ENCODE measurements around the gene NLRP7.
A peak's percentile ranks its signal among the peaks of the same experiment; 100 is the strongest.
"Not testable (repeated sequence)": the region's sequence is repeated elsewhere in the genome, so short reads cannot be mapped to it uniquely, and the experiment has no call there.

NLRP7 gene

DNA sequence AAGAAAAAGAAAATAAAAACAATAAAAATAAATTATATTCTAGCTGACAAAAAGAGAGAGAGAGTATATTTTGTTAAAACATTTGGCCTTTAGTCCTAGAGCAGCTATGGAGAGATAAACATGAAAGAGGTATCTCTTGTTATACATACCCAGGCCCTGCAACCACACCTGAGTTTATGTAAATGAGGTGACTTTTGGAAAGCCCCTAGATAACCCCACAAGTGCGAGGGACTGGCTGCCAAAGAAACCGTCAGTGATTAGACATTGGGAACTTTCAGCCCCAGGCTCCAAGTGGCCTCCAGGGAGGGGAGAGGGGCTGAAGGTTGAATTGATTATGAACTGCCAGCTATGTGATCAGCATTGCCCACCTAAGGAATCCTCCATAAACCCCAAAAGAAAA lies 2.1 kb upstream of the NLRP7 start:
- TF ChIP-seq JUND (IDR thresholded peaks at IDR 0.05; ENCODE audit: low read depth) = no peak
- in situ Hi-C loops (cut with HindIII; ENCODE audit: low pct_unique_long_range_greater_than_20kb, low sequenced_read_pairs) = no loop called here
- DNase-seq (ENCODE audit: low read depth in 1 of 2, low spot score in 1 of 2) = no peak

DNA sequence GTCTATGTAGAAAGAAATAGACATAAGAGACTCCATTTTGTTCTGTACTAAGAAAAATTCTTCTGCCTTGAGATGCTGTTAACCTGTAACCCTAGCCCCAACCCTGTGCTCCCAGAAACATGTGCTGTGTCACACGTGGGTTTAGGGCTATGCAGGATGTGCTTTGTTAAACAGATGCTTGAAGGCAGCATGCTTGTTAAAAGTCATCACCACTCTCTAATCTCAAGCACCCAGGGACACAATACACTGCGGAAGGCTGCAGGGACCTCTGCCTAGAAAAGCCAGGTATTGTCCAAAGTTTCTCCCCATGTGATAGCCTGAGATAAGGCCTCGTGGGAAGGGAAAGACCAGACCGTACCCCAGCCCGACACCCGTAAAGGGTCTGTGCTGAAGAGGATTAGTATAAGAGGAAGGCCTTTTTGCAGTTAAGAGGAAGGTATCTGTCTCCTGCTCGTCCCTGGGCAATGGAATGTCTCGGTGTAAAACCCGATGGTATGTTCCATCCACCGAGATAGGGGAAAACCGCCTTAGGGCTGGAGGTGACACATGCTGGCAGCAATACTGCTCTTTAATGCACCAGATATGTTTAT lies 3.5 kb downstream of the NLRP7 start:
- not testable (repeated sequence) for DNase-seq (ENCODE audit: low read depth in 1 of 2, low spot score in 1 of 2)

DNA sequence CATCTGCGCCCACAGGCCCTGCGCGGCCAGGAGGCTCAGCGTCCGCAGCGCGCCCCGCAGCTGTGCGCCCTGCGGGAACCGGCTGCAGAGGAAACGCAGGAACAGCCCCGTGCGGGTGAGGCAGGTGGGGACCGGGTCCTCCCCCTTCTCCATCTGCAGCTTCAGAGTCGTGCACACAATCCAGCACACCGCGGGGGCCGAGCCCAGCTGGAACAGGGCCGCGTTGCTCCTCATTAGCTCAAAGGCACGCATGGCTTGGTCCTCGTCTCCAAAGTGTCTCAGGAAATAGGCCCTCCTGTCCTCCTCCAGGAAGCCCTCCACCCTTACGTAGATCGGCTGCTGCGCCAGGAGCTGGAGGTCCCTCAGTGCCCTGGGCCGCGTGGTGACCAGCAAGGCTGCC lies 7.8 kb downstream of the NLRP7 start:
- DNase-seq (ENCODE audit: low read depth in 1 of 2, low spot score in 1 of 2); in situ Hi-C loops (cut with HindIII; ENCODE audit: low pct_unique_long_range_greater_than_20kb, low sequenced_read_pairs): not testable (repeated sequence)

More for the DNA sequence above, 3.5 kb downstream of the NLRP7 start:
- in situ Hi-C loops (cut with HindIII; ENCODE audit: low pct_unique_long_range_greater_than_20kb, low sequenced_read_pairs) = not testable (repeated sequence)

DNA sequence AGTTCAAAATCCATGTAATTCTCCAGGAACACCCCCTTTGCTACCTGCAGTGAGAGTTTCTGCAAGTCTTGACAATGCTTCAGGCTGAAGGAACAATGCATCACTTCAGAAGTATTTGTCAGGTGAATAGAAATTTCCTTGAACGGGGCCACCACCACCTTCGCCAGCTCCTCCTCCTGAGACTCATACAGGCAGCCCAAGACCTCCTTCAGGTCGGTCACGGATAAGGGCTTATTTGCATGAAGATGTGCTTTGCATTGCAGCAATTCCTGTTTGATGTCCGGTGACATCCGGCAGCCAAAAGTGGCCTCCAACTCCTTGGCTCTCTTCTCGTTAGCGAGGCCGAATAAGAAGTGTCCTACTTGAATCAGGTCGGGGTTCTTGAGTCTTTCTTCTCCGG lies 8.4 kb downstream of the NLRP7 start:
- in situ Hi-C loops (cut with HindIII; ENCODE audit: low pct_unique_long_range_greater_than_20kb, low sequenced_read_pairs) = no loop called here

DNA sequence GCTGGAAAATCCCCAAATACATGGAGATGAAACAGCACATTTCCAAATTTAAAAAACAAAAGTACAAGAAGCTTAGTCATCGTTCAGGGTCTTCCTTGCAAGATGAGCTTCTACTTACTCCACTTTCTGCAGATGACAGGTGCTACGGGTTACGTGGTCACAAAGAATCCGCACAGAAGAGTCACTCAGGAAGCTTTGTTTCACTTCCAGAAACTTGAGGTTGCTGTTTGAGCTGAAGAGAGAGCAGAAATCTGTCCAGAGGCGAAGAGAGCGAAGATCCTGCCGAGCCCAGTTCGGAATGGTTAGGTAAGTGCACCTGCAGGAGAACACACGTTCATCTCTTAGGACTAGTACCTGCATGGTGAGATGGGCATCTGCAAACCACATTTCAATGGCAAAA lies 9.4 kb downstream of the NLRP7 start:
- in situ Hi-C loops (cut with HindIII; ENCODE audit: low pct_unique_long_range_greater_than_20kb, low sequenced_read_pairs) = no loop called here
- no peak for TF ChIP-seq JUND (IDR thresholded peaks at IDR 0.05; ENCODE audit: low read depth)
- DNase-seq (ENCODE audit: low read depth in 1 of 2, low spot score in 1 of 2) = no peak

More for the DNA sequence above, 8.4 kb downstream of the NLRP7 start:
- no peak for DNase-seq (ENCODE audit: low read depth in 1 of 2, low spot score in 1 of 2)
- no peak for TF ChIP-seq JUND (IDR thresholded peaks at IDR 0.05; ENCODE audit: low read depth)

DNA sequence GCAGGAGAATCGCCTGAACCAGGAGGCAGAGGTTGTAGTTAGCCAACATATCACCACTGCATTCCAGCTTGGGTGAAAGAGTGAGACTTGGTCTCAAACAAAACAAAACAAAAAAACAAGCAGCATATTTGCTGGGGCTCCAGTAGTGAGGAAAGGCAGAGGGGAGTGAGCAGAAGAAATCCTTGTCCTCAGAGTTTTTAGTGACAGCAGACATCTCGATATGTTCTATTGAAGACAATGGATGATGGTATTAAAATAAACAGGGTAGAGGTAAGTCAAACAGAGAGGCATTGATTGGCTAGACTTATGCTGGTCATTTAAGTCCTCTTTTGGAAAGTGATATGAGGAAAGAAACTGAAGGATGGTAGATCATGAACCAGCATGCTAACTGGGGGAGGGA lies 19.0 kb downstream of the NLRP7 start:
- TF ChIP-seq JUND (IDR thresholded peaks at IDR 0.05; ENCODE audit: low read depth) = no peak
- in situ Hi-C loops (cut with HindIII; ENCODE audit: low pct_unique_long_range_greater_than_20kb, low sequenced_read_pairs) = no loop called here
- peak in 1 of 2 experiments; percentile 15 for DNase-seq (ENCODE audit: low read depth in 1 of 2, low spot score in 1 of 2)

DNA sequence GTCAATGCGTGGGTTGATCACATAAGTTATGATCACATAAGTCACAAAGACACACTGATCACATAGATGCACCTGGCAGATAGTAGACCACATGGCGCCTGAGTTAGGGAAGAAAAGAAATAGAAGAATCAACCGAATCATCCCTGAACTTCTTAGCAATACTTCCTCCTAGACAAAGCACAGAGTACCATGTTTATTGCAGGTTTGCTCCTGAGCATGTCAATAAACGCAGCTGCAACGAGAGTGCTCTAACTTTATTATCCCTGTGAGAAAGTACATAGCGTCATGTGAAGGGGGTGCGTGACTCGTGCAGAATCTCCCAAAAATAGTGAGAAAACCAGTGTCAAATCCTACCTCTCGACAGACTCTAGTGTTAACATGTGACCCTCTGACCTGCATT lies 24.1 kb downstream of the NLRP7 start:
- DNase-seq (ENCODE audit: low read depth in 1 of 2, low spot score in 1 of 2) = no peak
- in situ Hi-C loops (cut with HindIII; ENCODE audit: low pct_unique_long_range_greater_than_20kb, low sequenced_read_pairs) = no loop called here

DNA sequence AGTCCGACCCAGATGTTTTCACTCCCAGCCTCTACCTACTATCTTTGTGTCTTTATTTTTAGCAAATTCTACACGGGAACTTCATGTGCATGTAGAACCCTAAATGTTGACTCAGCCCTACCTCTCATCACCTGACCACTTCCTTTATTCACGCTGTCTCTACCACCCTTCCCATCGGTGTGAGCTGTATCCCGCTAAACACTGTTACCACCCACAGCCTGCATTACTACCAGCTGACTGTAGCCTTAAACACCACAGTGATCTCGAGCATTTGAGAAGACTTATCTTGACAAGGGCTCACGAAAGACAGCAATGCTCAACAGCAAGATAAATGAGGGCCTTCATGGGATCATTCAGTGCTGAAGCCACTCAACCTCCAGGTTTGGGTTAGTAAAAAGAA lies 26.2 kb downstream of the NLRP7 start:
- in situ Hi-C loops (cut with HindIII; ENCODE audit: low pct_unique_long_range_greater_than_20kb, low sequenced_read_pairs) = no loop called here
- DNase-seq (ENCODE audit: low read depth in 1 of 2, low spot score in 1 of 2) = no peak
- TF ChIP-seq JUND (IDR thresholded peaks at IDR 0.05; ENCODE audit: low read depth) = no peak

More for the DNA sequence above, 24.1 kb downstream of the NLRP7 start:
- no peak for TF ChIP-seq JUND (IDR thresholded peaks at IDR 0.05; ENCODE audit: low read depth)

DNA sequence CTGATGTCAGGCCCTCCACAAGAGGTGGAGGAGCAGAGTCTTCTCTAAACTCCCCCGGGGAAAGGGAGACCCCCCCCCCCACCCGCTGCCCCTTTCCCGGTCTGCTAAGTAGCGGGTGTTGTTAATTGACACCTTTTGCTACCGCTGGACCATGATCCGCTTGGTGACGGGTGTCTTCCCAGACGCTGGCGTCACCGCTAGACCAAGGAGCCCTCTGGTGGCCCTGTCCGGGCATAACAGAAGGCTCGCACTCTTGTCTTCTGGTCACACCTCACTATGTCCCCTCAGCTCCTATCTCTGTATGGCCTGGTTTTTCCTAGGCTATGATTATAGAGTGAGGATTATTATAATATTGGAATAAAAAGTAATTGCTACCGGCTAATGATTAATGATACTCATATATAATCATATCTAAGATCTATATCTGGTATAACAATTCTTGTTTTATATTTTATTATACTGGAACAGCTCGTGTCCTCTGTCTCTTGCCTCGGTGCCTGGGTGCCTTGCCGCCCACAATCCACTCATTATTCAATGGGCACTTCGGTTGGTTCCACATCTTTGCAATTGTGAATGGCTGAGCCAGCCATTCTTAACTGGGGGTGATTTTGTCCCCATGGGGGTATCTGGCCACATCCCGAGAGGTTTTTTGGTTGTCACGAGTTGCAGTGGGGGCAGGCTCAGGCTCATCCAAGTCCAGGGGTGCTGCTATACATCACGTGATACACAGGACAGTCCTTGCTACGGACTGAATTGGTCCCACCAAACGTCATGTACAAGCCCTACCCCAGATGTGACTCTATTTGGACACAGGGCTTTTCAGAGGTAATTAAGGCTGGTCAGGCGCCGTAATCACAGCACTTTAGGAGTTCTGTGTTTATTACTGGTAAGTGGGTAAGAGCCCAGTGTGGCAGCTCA lies 27.4 kb downstream of the NLRP7 start:
- in situ Hi-C loops (cut with HindIII; ENCODE audit: low pct_unique_long_range_greater_than_20kb, low sequenced_read_pairs) = not testable (repeated sequence)
- DNase-seq (ENCODE audit: low read depth in 1 of 2, low spot score in 1 of 2) = peak in 1 of 2 experiments; percentile 28

DNA sequence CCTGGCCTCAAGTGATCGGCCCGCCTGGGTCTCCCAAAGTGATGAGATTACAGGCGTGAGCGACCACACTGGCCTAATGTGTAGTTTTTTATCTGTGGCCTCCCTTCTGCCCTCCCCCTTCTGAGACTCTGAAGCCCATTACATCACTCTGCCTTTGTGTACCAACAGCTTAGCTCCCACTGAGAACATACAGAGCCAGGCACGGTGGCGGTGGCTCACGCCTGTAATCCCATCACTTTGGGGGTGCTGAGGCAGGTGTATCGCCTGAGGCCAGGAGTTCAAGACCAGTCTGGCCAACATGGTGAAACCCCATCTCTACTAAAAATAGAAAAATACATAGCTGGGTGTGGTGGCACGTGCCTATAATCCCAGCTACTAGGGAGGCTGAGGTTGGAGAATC lies 28.8 kb downstream of the NLRP7 start:
- TF ChIP-seq JUND (IDR thresholded peaks at IDR 0.05; ENCODE audit: low read depth) = no peak
- DNase-seq (ENCODE audit: low read depth in 1 of 2, low spot score in 1 of 2) = no peak
- in situ Hi-C loops (cut with HindIII; ENCODE audit: low pct_unique_long_range_greater_than_20kb, low sequenced_read_pairs) = no loop called here

DNA sequence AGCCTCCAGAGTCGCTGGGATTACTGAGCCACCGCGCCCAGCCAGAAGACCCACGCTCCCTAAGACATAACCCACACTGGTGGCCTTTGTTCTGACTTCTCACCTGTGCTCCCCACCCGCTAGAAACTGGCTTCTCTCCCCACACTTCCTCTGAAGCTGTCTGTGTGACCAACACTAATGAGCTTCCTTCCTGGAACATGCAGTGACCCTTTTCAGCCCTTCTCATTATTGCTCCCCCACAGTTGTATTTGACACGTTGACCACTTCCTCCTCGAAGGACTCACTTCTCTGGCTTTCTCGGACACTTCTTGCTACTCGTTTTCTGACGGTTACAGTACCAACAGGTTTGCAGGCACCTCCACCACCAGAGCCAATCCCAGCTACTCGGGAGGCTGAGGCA lies 30.5 kb downstream of the NLRP7 start:
- in situ Hi-C loops (cut with HindIII; ENCODE audit: low pct_unique_long_range_greater_than_20kb, low sequenced_read_pairs) = no loop called here
- no peak for TF ChIP-seq JUND (IDR thresholded peaks at IDR 0.05; ENCODE audit: low read depth)
- no peak for DNase-seq (ENCODE audit: low read depth in 1 of 2, low spot score in 1 of 2)

DNA sequence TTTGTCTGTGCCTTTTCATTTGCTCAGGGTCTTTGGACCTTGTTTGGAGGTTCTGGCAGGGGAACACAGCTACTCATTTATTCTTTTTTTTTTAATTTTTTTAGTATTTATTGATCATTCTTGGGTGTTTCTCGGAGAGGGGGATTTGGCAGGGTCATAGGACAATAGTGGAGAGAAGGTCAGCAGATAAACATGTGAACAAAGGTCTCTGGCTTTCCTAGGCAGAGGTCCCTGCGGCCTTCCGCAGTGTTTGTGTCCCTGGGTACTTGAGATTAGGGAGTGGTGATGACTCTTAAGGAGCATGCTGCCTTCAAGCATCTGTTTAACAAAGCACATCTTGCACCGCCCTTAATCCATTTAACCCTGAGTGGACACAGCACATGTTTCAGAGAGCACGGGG lies 39.4 kb downstream of the NLRP7 start:
- DNase-seq (ENCODE audit: low read depth in 1 of 2, low spot score in 1 of 2); in situ Hi-C loops (cut with HindIII; ENCODE audit: low pct_unique_long_range_greater_than_20kb, low sequenced_read_pairs): not testable (repeated sequence)

DNA sequence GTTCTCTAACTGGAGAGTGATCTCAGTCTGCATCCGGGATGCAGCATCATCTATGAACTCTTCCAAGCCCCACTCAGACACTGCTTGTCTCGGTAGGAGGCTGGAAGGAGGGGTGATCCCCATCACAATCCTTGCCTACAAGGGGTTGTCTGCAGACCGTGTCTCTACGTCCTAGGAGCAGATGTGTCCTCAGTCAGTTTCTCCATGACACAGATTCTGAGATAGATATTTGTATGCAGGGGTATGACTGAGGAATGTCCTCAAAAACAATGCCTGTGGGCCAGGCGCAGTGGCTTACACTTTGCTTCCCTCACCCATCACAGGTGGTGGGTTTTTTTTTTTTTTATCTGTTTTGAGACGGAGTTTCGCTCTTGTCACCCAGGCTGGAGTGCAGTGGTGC lies 40.5 kb downstream of the NLRP7 start:
- no peak for TF ChIP-seq JUND (IDR thresholded peaks at IDR 0.05; ENCODE audit: low read depth)
- in situ Hi-C loops (cut with HindIII; ENCODE audit: low pct_unique_long_range_greater_than_20kb, low sequenced_read_pairs) = no loop called here

More for the DNA sequence above, 40.5 kb downstream of the NLRP7 start:
- no peak for DNase-seq (ENCODE audit: low read depth in 1 of 2, low spot score in 1 of 2)
